SU-DHL-6 (cell line): ENCODE results near the gene CPN1.
"Not testable (repeated sequence)": the region's sequence is repeated elsewhere in the genome, so short reads cannot be mapped to it uniquely, and the experiment has no call there.

Experiments used
- EZH2phosphoT487 ChIP-seq: fragments of 200-600 bp; sonication (generic), shearing (Covaris generic); conservative IDR thresholded peaks from 2 replicates; pipeline ENCODE4 v1.6.1; 2018; ENCODE audit warnings: mild to moderate bottlenecking, antibody characterized with exemption, low read length, moderate library complexity, mixed read lengths
- TF ChIP-seq, protein P1 (sequence below): fragments of 200-600 bp; sonication (generic); IDR thresholded peaks from one replicate; pipeline ENCODE4 v1.5.1; 2017; ENCODE audit warnings: antibody characterized with exemption, mild to moderate bottlenecking, low read length, moderate library complexity; ENCODE audit not compliant: insufficient read depth, poor library complexity, severe bottlenecking

DNA sequence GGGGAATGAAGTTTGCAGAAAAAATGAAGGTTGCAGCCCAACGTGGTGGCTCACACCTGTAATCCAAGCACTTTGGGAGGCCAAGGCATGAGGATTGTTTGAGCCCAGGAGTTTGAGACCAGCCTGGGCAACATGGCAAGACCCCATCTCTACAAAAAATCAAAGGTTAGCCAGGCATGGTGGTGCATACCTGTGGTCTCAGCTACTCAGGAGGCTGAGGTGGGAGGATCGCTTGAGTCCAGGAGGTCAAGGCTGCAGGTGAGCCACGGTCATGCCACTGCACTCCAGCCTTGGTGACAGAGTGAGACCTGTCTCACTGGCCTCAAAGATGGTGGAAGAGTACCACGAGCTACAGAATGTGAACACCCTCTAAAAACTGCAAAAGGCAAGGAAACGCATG, 5.0 kb upstream of the CPN1 start:
- TF ChIP-seq, protein P1, sequence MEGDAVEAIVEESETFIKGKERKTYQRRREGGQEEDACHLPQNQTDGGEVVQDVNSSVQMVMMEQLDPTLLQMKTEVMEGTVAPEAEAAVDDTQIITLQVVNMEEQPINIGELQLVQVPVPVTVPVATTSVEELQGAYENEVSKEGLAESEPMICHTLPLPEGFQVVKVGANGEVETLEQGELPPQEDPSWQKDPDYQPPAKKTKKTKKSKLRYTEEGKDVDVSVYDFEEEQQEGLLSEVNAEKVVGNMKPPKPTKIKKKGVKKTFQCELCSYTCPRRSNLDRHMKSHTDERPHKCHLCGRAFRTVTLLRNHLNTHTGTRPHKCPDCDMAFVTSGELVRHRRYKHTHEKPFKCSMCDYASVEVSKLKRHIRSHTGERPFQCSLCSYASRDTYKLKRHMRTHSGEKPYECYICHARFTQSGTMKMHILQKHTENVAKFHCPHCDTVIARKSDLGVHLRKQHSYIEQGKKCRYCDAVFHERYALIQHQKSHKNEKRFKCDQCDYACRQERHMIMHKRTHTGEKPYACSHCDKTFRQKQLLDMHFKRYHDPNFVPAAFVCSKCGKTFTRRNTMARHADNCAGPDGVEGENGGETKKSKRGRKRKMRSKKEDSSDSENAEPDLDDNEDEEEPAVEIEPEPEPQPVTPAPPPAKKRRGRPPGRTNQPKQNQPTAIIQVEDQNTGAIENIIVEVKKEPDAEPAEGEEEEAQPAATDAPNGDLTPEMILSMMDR = not testable (repeated sequence)
- TF ChIP-seq EZH2phosphoT487 = not testable (repeated sequence)
